HEK293 (cell line): ENCODE measurements around the gene TFEC.

ENCODE experiments used
- CTCF ChIA-PET: fragments of 350-600 bp; formaldehyde crosslinking; extraction: SDS; loops from one replicate; lab custom pipeline; 2021; ENCODE audit warnings: antibody characterized with exemption; lab: Yijun Ruan, JAX
- POLR2A ChIA-PET: fragments of 300-600 bp; formaldehyde crosslinking; extraction: SDS; loops from one replicate; lab custom pipeline; 2020; ENCODE audit warnings: antibody characterized with exemption, inconsistent platforms; lab: Yijun Ruan, JAX
- H3K27ac ChIP-seq: fragments of 200-500 bp; sonication (Bioruptor generic); 2 replicates; pipeline ENCODE4 v1.5.1; 2014; ENCODE audit warnings: low read depth, low read length, control low read depth, inconsistent platforms; ENCODE audit errors: extremely low read depth
- H3K36me3 ChIP-seq, 2 experiments: fragments of 200-500 bp in 1 of 2; sonication (Bioruptor generic) in 1 of 2; 1 replicate in 1 of 2; 2 replicates in 1 of 2; pipeline ENCODE4 v1.5.1; 2014 to 2017; ENCODE audit warnings: inconsistent platforms in 2 of 2, low read length in 2 of 2; ENCODE audit not compliant: control insufficient read depth in 2 of 2, insufficient read depth in 1 of 2
- H3K4me1 ChIP-seq: fragments of 200-500 bp; sonication (Bioruptor generic); 2 replicates; pipeline ENCODE4 v1.5.1; 2014; ENCODE audit warnings: mild to moderate bottlenecking, low read length, inconsistent platforms; ENCODE audit not compliant: control insufficient read depth, insufficient read depth
- H3K4me3 ChIP-seq: 2 replicates; pipeline ENCODE4 v1.5.1; 2011; ENCODE audit warnings: low read depth, mild to moderate bottlenecking, control low read depth, low read length, moderate library complexity
- H3K9me3 ChIP-seq: fragments of 200-500 bp; sonication (Bioruptor generic); 2 replicates; pipeline ENCODE4 v1.5.1; 2014; ENCODE audit warnings: low read depth, low read length, inconsistent platforms; ENCODE audit not compliant: control insufficient read depth, insufficient read depth
- AEBP2 ChIP-seq: fragments of 450-650 bp; formaldehyde crosslinking; IDR thresholded peaks from 2 replicates; pipeline ENCODE4 v1.5.1; 2016; ENCODE audit warnings: missing biosample characterization, missing genetic modification characterization, borderline replicate concordance
- BCL6B ChIP-seq: fragments of 450-650 bp; formaldehyde crosslinking; IDR thresholded peaks from 2 replicates; pipeline ENCODE4 v1.5.1; 2017; ENCODE audit warnings: missing biosample characterization, missing genetic modification characterization
- MZF1 ChIP-seq: fragments of 450-650 bp; formaldehyde crosslinking; IDR thresholded peaks from 2 replicates; pipeline ENCODE4 v1.5.1; 2017; ENCODE audit warnings: missing biosample characterization, missing genetic modification characterization, borderline replicate concordance
- SCRT1 ChIP-seq: fragments of 450-650 bp; formaldehyde crosslinking; IDR thresholded peaks from 2 replicates; pipeline ENCODE4 v1.5.1; 2016; ENCODE audit warnings: missing biosample characterization, missing genetic modification characterization, borderline replicate concordance
- ZBTB8A ChIP-seq: fragments of 450-650 bp; formaldehyde crosslinking; IDR thresholded peaks from 2 replicates; pipeline ENCODE4 v1.5.1; 2016; ENCODE audit warnings: missing biosample characterization, missing genetic modification characterization
- ZEB2 ChIP-seq: fragments of 450-650 bp; formaldehyde crosslinking; IDR thresholded peaks from 2 replicates; pipeline ENCODE4 v1.5.1; 2016; ENCODE audit warnings: missing biosample characterization, missing genetic modification characterization
- ZNF18 ChIP-seq: fragments of 450-650 bp; formaldehyde crosslinking; IDR thresholded peaks from 2 replicates; pipeline ENCODE4 v1.5.1; 2016; ENCODE audit warnings: missing biosample characterization, missing genetic modification characterization
- ZNF266 ChIP-seq: fragments of 450-650 bp; formaldehyde crosslinking; IDR thresholded peaks from 2 replicates; pipeline ENCODE4 v1.5.1; 2016; ENCODE audit warnings: missing biosample characterization, missing genetic modification characterization, low read depth
- ZNF324 ChIP-seq: fragments of 450-650 bp; formaldehyde crosslinking; IDR thresholded peaks from 2 replicates; pipeline ENCODE4 v1.5.1; 2016; ENCODE audit warnings: missing biosample characterization, missing genetic modification characterization
- ZNF366 ChIP-seq: fragments of 450-650 bp; formaldehyde crosslinking; conservative IDR thresholded peaks from 2 replicates; pipeline ENCODE4 v1.5.1; 2016; ENCODE audit warnings: missing biosample characterization, missing genetic modification characterization
- ZNF449 ChIP-seq: fragments of 450-650 bp; formaldehyde crosslinking; IDR thresholded peaks from 2 replicates; pipeline ENCODE4 v1.5.1; 2017; ENCODE audit warnings: missing biosample characterization, mild to moderate bottlenecking, missing genetic modification characterization, moderate library complexity
- ZNF488 ChIP-seq: fragments of 450-650 bp; formaldehyde crosslinking; IDR thresholded peaks from 2 replicates; pipeline ENCODE4 v1.5.1; 2016; ENCODE audit warnings: missing biosample characterization, missing genetic modification characterization
- ZNF747 ChIP-seq: fragments of 450-650 bp; formaldehyde crosslinking; IDR thresholded peaks from 2 replicates; pipeline ENCODE4 v1.5.1; 2016; ENCODE audit warnings: missing biosample characterization, missing genetic modification characterization

The TFEC gene

GRCh38 chr7:115988401-115988800 is 42.2 kb downstream of the TFEC start:
- Histone ChIP-seq H3K4me1 (no peaks in the 10 kb centered on the region), H3K27ac (no peak overlapping the region), H3K4me3 (no peak overlapping the region), H3K9me3 (no peaks in the 10 kb centered on the region), H3K36me3 (no peaks in the 10 kb centered on the region)
- TF ChIP-seq ZNF324, result no peak
- CTCF ChIA-PET, result no interaction called here
- POLR2A ChIA-PET, result no interaction called here

- Histone ChIP-seq H3K36me3 (no peaks in the 10 kb centered on the region), H3K27ac (no peak overlapping the region), H3K4me3 (no peak overlapping the region), H3K9me3 (no peaks in the 10 kb centered on the region), H3K4me1 (no peaks in the 10 kb centered on the region)
- POLR2A ChIA-PET, result no interaction called here
- CTCF ChIA-PET, result interaction anchor here (0.7 kb wide), 1 partner anchor 9 kb away, joined by 3 read pairs; no protein-coding TSS in a partner anchor
- TF ChIP-seq ZNF18 (tag by site-specific recombination) (no peak), SCRT1 (tag by site-specific recombination) (no peak), ZNF747 (tag by site-specific recombination) (no peak), MZF1 (tag by site-specific recombination) (no peak), ZNF366 (tag by site-specific recombination) (no peak), ZBTB8A (tag by site-specific recombination) (no peak), BCL6B (tag by site-specific recombination) (no peak), ZNF488 (no peak), ZNF266 (tag by site-specific recombination) (no peak)
These were observed 43.1 kb downstream of the TFEC start for GRCh38 chr7:115987486-115987885.

GRCh38 chr7:115984105-115984504 is 46.5 kb downstream of the TFEC start:
- ChIA-PET POLR2A (no interaction called here), CTCF (no interaction called here)
- TF ChIP-seq ZEB2, result no peak
- TF ChIP-seq ZNF366 (tag by site-specific recombination), result no peak
- TF ChIP-seq ZNF449 (tag by site-specific recombination), result no peak
- TF ChIP-seq AEBP2 (tag by site-specific recombination), result no peak
- no peaks in the 10 kb centered on the region for H3K36me3 ChIP-seq
- H3K27ac ChIP-seq, result no peak overlapping the region
- no peaks in the 10 kb centered on the region for H3K9me3 ChIP-seq
- no peaks in the 10 kb centered on the region for H3K4me1 ChIP-seq
- H3K4me3 ChIP-seq, result no peak overlapping the region
